Astrocyte of the cerebellum (primary cell): Measurements from ENCODE around the gene FRMD5.

Experiments used
- DNase-seq: peaks from one replicate; pipeline ENCODE4 v3.0.0-alpha.2; 2011; ENCODE audit warnings: low read depth
- H3K4me3 ChIP-seq: 2 replicates; pipeline ENCODE4 v1.5.1; 2011; ENCODE audit warnings: mild to moderate bottlenecking, low read depth, low read length, moderate library complexity
- CTCF ChIP-seq: IDR thresholded peaks from 2 replicates; pipeline ENCODE4 v1.5.1; 2012; ENCODE audit warnings: low read length, low read depth, moderate library complexity, mild to moderate bottlenecking; ENCODE audit errors: missing control alignments
- in situ Hi-C: cut with HindIII; loops from 2 replicates; pipeline ENCODE4 v1.10.0; 2017; ENCODE audit warnings: low sequenced_read_pairs

The FRMD5 gene

GRCh38 chr15:43880406-43881194 is 314.5 kb downstream of the FRMD5 start:
- H3K4me3 ChIP-seq: no peak overlapping the region
- TF ChIP-seq CTCF: no peak
- in situ Hi-C loops: no loop called here
- peak; percentile 12 for DNase-seq

- no peak overlapping the region for H3K4me3 ChIP-seq
- in situ Hi-C loops: no loop called here
- no peak for TF ChIP-seq CTCF
- DNase-seq: no peak
Observed at GRCh38 chr15:43879386-43880355, 315.4 kb downstream of the FRMD5 start.

- no peak for TF ChIP-seq CTCF
- in situ Hi-C loops: no loop called here
- no peak for DNase-seq
Observed at GRCh38 chr15:43878446-43878845, 316.6 kb downstream of the FRMD5 start.

GRCh38 chr15:43877371-43877770 is 317.7 kb downstream of the FRMD5 start:
- no peak for TF ChIP-seq CTCF
- DNase-seq: no peak
- in situ Hi-C loops: no loop called here
- no peak overlapping the region for H3K4me3 ChIP-seq

More at GRCh38 chr15:43878446-43878845, 316.6 kb downstream of the FRMD5 start:
- no peak overlapping the region for H3K4me3 ChIP-seq

GRCh38 chr15:43876872-43877271 is 318.2 kb downstream of the FRMD5 start:
- DNase-seq: no peak
- no peak for TF ChIP-seq CTCF
- in situ Hi-C loops: no loop called here
- H3K4me3 ChIP-seq: no peak overlapping the region

- H3K4me3 ChIP-seq: no peak overlapping the region
- TF ChIP-seq CTCF: no peak
- DNase-seq: no peak
- in situ Hi-C loops: no loop called here
Observed at GRCh38 chr15:43873651-43874050, 321.4 kb downstream of the FRMD5 start.
